Thymus (tissue), 11 donors: Measurements from ENCODE around the gene PRCD. TPM values are rescaled to one million over a fixed set of nuclear protein-coding genes. Genes with fewer than 3 reads are reported as not detected.

Source experiments
- DNase-seq, 9 donors: peaks; one replicate each; pipeline ENCODE4 v3.0.0-alpha.2; 2013; ENCODE audit warnings: low spot score in 9 of 9, low read depth in 6 of 9, missing footprints in 1 of 9
- H3K27ac ChIP-seq, 2 donors: one replicate each; pipeline ENCODE4 v1.5.1; 2013; ENCODE audit warnings: control low read depth in 1 of 2, low read depth in 1 of 2, low read length in 1 of 2, mild to moderate bottlenecking in 1 of 2, moderate library complexity in 1 of 2
- H3K27me3 ChIP-seq, 2 donors: one replicate each; pipeline ENCODE4 v1.5.1; 2013; ENCODE audit warnings: low read length in 1 of 2; ENCODE audit not compliant: control insufficient read depth in 2 of 2, insufficient read depth in 1 of 2
- H3K36me3 ChIP-seq, 2 donors: one replicate each; pipeline ENCODE4 v1.5.1; 2013; ENCODE audit warnings: low read length in 1 of 2, mild to moderate bottlenecking in 1 of 2, moderate library complexity in 1 of 2; ENCODE audit not compliant: control insufficient read depth in 2 of 2, insufficient read depth in 2 of 2
- H3K4me1 ChIP-seq, 2 donors: one replicate each; pipeline ENCODE4 v1.5.1; 2013; ENCODE audit warnings: low read length in 2 of 2; ENCODE audit not compliant: control insufficient read depth in 2 of 2, insufficient read depth in 2 of 2
- H3K4me3 ChIP-seq, 2 donors: one replicate each; pipeline ENCODE4 v1.5.1; 2013; ENCODE audit warnings: low read length in 2 of 2, control low read depth in 1 of 2, mild to moderate bottlenecking in 1 of 2
- H3K9me3 ChIP-seq, 2 donors: one replicate each; pipeline ENCODE4 v1.5.1; 2013; ENCODE audit warnings: low read length in 1 of 2, mild to moderate bottlenecking in 1 of 2; ENCODE audit not compliant: control insufficient read depth in 2 of 2, insufficient read depth in 1 of 2
- WGBS: extraction: QIAGEN DNeasy Blood & Tissue Kit; methylation state at CpG from one replicate; pipeline ENCODE4 v1.1.7; 2013; 5-methylcytosine and 5-hydroxymethylcytosine counted together
- polyA plus RNA-seq: library from polyadenylated mRNA; stranded (reverse); fragments of 200-250 nt; gene quantifications from one replicate; pipeline ENCODE4 v1.2.3, GENCODE V29; 2013
- total RNA-seq: library from RNA; stranded (reverse); fragments of 120-200 nt; gene quantifications from one replicate; pipeline ENCODE4 v1.2.4, GENCODE V29; 2013
- donor health status: healthy.

Gene PRCD
- total and polyA plus RNA-seq, 2 donors: 0.47 to 16.8 TPM

DNA sequence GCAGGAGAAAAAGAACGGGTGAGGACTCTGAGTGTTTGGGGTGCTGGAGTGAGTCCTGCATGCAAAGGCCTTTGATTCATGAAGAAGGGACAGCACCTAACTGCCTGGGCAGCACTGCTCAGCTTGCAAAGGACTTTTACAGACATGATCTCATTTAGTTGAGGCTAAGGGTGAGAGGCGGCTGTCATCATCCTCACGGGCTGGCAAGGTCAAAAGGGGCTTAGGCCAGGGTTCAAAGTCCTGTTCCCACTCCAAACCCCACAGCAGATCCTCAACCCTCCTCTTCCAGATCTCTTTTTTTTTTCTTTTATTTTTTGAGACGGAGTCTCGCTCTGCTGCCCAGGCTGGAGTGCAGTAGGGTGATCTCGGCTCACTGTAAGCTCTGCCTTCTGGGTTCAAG, 43.4 kb upstream of the PRCD start:
- no peaks in the 10 kb centered on the region for H3K9me3 ChIP-seq
- H3K4me1 ChIP-seq: peaks cover 32 to 63% of the 10 kb centered on the region in 2 donors
- DNase-seq: no peak
- 97% methylated on average over 6 of the region's 6 CpGs for WGBS
- no peaks in the 10 kb centered on the region for H3K36me3 ChIP-seq
- no peak overlapping the region for H3K4me3 ChIP-seq
- H3K27ac ChIP-seq: no peak overlapping the region
- peaks cover 14 to 24% of the 10 kb centered on the region in 2 donors for H3K27me3 ChIP-seq

DNA sequence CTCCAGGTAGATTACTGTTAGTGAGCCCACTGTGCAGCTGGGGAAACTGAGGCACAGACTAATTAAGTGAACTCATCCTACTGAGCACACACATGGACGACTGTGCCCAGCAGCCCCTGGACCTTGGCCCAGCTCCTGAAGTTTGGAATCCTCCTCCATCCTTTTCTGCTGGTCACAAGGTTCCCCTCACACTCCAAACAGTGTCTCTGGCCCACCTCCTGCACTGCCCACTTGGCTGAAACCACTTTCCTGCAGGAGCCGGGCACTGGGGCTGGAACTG, 42.2 kb upstream of the PRCD start:
- Histone ChIP-seq H3K36me3 (no peaks in the 10 kb centered on the region), H3K4me3 (no peak overlapping the region), H3K27ac (no peak overlapping the region), H3K4me1 (peaks cover 26 to 60% of the 10 kb centered on the region in 2 donors), H3K9me3 (no peaks in the 10 kb centered on the region), H3K27me3 (peaks cover 14 to 24% of the 10 kb centered on the region in 2 donors)
- no peak for DNase-seq
- 88% methylated on average over 2 of the region's 2 CpGs for WGBS

DNA sequence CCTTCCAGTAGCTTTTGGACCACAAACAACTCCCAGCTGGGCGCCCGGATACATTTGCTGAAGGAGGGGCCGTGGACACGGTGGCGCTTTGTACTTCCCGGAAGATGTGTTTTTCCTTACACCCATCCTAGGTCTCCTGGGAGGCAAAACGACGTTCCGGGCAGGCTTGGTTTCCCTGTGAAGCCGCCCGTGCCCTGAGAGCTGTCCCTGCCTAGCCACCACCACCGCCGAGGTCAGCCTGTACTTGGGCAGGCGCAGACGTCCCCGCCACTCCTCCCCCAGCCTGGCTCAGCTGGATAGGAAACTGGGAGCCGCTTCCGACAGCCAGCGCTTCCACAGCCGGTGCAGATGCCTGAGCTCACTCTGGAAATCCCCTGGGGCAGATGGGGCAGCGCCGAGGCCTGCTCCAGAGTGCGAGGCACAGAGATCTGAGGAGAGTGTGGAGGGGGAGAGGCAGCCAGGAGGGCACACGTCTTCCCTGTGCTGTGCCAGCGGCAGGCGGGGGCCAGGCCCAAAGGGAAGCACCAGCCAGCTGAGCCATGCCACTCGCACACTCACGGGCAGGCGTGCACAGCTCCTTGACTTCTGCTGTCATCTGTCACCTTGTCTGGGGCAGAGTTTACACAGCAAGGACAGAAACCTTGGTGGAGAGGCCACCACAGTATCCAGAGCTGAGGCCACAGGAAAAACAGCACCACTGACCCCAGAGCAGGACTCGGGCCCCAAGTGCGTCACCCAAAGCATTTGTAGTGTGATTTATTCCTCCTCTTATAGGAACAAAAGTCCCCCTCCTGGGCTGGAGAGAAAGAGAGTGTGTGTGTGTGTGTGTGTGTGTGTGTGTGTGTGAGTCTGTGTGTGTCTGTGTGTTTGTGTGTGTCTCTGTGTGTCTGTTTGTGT, 41.6 kb upstream of the PRCD start:
- H3K4me1 ChIP-seq: peaks cover 21 to 54% of the 10 kb centered on the region in 2 donors
- H3K27me3 ChIP-seq: peaks cover 14 to 24% of the 10 kb centered on the region in 2 donors
- H3K27ac ChIP-seq: peak overlapping the region; percentile 3 to 48
- no peaks in the 10 kb centered on the region for H3K9me3 ChIP-seq
- WGBS: 94% methylated on average over 31 of the region's 31 CpGs
- DNase-seq: no peak
- H3K4me3 ChIP-seq: no peak overlapping the region
- H3K36me3 ChIP-seq: no peaks in the 10 kb centered on the region

DNA sequence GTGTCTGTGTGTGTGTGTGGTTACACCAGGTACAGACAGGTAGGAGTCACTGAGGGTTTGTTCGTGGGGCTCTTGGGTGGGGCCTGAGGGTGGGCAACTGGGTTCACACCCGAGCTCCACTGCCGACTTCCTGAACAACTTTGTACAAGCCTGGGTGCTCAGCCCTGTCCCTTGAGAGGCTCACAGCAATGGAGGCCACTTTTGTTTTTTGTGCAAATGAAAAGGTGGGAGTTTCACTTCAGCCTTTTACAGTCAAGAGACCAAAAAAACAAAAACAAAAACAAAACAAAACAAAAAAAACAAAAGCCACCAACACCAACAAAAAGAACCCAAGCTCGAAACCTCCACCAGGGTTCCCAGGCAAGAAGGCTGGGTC, 41.0 kb upstream of the PRCD start:
- Histone ChIP-seq H3K4me3 (no peak overlapping the region), H3K4me1 (peaks cover 14 to 48% of the 10 kb centered on the region in 2 donors), H3K27ac (peak overlapping the region in 1 of 2 donors; percentile 48), H3K9me3 (no peaks in the 10 kb centered on the region), H3K36me3 (no peaks in the 10 kb centered on the region), H3K27me3 (peaks cover 14 to 24% of the 10 kb centered on the region in 2 donors)
- 86% methylated on average over 4 of the region's 4 CpGs for WGBS
- no peak for DNase-seq

DNA sequence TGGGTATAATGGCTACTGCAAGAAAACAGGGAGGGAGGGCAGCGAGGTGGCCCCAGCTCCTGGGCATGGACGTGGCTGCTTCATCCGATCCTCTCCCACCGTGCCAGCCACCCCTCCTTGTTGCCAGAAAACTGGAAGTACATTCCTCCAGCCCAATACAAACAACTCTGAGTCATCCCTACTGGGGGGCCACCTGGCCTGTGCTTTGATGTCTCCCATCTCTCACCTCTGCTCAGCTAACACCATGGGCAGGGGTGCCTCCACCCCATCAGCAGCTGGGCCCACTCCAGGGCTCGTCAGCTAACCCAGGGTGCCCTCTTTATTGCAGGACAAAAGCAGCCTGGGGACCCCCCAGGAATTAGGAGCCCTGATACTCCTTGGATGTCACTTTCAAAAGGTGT, 40.6 kb upstream of the PRCD start:
- no peaks in the 10 kb centered on the region for H3K36me3 ChIP-seq
- DNase-seq: no peak
- H3K4me1 ChIP-seq: peaks cover 11 to 44% of the 10 kb centered on the region in 2 donors
- peak overlapping the region in 1 of 2 donors; percentile 28 for H3K27ac ChIP-seq
- H3K9me3 ChIP-seq: no peaks in the 10 kb centered on the region
- H3K4me3 ChIP-seq: no peak overlapping the region
- 89% methylated on average over 5 of the region's 5 CpGs for WGBS
- H3K27me3 ChIP-seq: peaks cover 14 to 24% of the 10 kb centered on the region in 2 donors

DNA sequence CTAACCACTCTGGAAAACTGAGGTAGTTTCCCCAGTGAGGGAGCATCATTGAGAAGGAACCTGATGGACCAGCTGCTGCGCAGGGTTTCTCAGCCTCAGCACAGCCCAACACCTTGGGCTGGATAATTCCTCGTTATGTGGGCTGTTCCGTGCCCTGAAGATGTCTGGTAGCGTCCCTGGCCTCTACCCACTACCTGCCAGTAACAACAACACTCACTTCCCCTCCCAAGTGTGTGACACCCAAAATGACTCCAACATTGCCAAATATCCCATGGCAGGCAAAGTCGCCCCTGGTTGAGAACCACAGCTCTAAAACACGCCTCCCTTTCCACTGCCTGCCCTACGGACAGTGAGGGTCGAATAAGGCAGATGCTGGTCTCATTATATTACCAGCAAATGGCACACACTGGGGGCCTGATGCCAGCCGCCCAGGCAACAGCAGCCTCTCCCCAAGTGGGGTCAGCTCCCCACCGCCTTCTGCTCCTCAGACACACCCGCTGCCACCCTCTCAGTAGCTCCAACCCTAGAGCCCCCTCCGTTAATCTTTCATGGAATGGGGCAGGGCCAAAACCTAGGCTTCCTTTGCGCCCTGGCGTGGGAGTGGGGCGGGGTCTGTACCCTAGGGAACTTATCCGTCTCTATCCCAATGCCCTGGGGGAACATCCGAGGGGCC, 39.6 kb upstream of the PRCD start:
- Histone ChIP-seq H3K4me3 (peak overlapping the region; percentile 35 to 58), H3K36me3 (no peaks in the 10 kb centered on the region), H3K9me3 (no peaks in the 10 kb centered on the region), H3K27ac (peak overlapping the region in 1 of 2 donors; percentile 56), H3K4me1 (peaks cover 11 to 43% of the 10 kb centered on the region in 2 donors), H3K27me3 (peaks cover 14 to 24% of the 10 kb centered on the region in 2 donors)
- 87% methylated on average over 17 of the region's 17 CpGs for WGBS
- no peak for DNase-seq

DNA sequence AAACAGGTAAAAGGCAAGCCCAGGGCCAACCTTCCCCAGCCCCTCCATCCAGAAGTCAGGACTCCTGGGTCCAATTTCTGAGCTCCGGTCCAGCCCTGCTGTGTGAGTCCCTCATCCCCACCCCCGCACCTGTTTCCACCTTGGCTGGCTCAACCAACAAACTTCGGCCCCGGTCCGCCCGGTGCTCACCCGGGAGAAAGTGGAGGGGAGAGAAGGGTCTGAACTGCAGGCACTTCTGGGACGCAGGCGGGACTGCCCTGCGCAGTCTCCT, 39.2 kb upstream of the PRCD start:
- Histone ChIP-seq H3K27me3 (peaks cover 14 to 24% of the 10 kb centered on the region in 2 donors), H3K9me3 (no peaks in the 10 kb centered on the region), H3K4me3 (peak overlapping the region; percentile 35 to 58), H3K36me3 (no peaks in the 10 kb centered on the region), H3K27ac (no peak overlapping the region), H3K4me1 (peaks cover 11 to 43% of the 10 kb centered on the region in 2 donors)
- DNase-seq: no peak
- 10% methylated on average over 10 of the region's 10 CpGs for WGBS

DNA sequence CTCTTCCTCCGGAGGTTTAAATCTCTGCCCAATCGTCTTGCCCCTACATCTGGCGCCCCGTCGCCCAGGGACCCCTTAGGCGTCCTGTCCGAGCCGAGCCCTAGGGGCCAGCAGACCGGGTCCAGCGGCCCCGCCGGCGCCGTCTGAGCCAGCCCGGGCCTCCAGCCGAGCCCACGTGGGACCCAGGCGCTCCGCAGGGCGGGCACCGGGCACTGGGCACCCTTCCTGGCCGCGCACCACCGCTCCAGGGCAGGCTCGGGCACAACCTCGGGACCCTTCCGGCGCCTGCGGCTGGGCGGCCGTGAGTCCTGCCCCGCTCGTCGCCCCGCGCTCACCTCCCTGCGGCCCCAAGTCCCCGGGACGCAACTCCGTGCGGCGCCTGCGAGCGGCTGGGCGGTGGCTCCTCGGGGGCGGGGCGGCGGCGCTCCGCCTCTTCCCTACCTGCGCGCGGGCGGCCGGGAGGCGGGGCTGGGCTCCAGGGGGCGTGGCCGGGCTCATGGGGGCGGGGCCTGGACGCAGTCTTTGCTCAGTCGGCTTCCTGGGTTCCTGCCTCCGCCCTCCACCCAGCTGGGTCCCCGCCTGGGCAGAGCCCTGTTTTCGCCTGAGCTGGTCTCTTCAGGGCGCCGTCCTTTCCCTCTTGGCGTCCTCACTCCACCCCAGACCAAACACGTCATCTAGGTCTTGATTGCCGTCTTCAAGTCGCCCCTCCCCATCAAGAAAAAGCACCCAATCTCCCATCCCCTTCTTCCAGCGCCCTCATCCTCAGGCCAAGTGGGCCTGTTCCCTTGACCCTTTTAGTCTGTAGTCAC, 38.6 kb upstream of the PRCD start, which contains the start of gene RHBDF2:
Gene RHBDF2 (minus strand): TSS at position 406 of the 809 bp plus-strand sequence. CDS start 19,899 bp downstream, outside the sequence.
- H3K27ac ChIP-seq: peak within 1 kb of the TSS in 1 of 2 donors; percentile 88
- peaks cover 14 to 24% of the 10 kb centered on the region in 2 donors for H3K27me3 ChIP-seq
- peaks cover 11 to 43% of the 10 kb centered on the region in 2 donors for H3K4me1 ChIP-seq
- no peaks in the 10 kb centered on the region for H3K36me3 ChIP-seq
- peak within 1 kb of the TSS; percentile 35 to 58 for H3K4me3 ChIP-seq
- H3K9me3 ChIP-seq: no peaks in the 10 kb centered on the region
- DNase-seq: peak in 8 of 9 donors; percentile 60 to 92 (median 82)
- WGBS: 1% methylated on average over 72 of the region's 72 CpGs
